GM03348 (cell line): ENCODE data around the gene WEE1.
"Not testable (repeated sequence)": the region's sequence is repeated elsewhere in the genome, so short reads cannot be mapped to it uniquely, and the experiment has no call there.

Experiments used
- DNase-seq: peaks from one replicate; pipeline ENCODE4 v3.0.0; 2012; ENCODE audit warnings: low spot score

WEE1 gene

GRCh38 chr11:9573052-9573774, at the start of gene WEE1:
TSS of gene WEE1 (plus strand) at chr11:9573670. CDS start at chr11:9573934, 264 bp downstream.
- DNase-seq, result peak; percentile 98

DNA sequence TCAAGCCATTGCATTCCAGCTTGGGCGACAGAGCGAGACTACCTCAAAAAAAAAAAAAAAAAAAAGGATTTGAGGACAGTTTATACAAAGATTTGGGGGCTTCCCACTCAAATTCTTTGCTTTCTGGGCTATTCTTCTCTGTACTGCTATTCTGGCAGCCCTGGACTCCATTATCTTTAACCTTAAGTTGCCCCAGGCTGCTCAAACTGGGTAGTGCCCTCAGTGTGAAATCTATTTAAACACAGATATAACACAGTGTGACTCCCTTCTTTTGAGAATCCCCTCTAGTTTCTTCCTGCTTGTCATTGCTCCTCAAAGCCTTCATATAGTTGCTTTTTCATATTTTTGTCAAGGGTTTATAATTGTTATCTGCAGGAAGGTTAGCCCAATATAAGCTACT, 49.5 kb upstream of the WEE1 start:
- DNase-seq, result no peak

GRCh38 chr11:9525116-9525515, 48.4 kb upstream of the WEE1 start:
- no peak for DNase-seq

GRCh38 chr11:9527481-9528135, 45.9 kb upstream of the WEE1 start:
- DNase-seq, result peak; percentile 72

GRCh38 chr11:9528136-9528501, 45.4 kb upstream of the WEE1 start:
- DNase-seq, result peak; percentile 21

GRCh38 chr11:9528573-9529333, 44.7 kb upstream of the WEE1 start:
- no peak for DNase-seq

GRCh38 chr11:9529334-9529650, 44.2 kb upstream of the WEE1 start:
- DNase-seq, result peak; percentile 61

DNA sequence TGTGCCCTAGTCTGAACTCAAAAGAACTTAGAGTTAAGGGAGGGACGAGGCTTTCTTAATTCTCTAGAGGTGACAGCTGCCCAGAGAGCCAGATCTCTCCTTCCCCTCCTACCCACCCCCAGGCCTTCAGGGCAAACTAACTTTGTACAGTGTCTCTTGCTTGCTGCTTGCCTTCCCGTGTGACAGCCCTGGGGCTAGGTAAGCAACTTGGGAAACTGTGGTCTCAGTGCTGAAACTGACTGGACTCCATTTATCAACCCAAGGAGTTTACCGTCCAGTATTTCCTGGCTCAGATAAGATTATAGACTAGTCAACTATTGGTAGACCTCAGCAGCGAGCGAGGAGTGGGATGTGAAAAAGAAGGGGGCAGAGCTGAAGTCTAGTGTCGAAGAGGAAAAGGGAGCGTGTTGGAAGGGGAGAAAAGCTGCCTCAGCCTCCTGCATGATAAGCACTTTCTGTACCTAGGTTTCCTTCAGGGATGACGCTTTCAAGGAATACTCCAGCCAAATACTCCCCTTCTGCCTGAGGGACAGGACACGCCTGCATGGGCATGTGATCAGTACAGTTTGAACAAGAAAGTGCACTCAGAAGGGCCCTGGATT, 43.3 kb upstream of the WEE1 start:
- DNase-seq, result no peak

DNA sequence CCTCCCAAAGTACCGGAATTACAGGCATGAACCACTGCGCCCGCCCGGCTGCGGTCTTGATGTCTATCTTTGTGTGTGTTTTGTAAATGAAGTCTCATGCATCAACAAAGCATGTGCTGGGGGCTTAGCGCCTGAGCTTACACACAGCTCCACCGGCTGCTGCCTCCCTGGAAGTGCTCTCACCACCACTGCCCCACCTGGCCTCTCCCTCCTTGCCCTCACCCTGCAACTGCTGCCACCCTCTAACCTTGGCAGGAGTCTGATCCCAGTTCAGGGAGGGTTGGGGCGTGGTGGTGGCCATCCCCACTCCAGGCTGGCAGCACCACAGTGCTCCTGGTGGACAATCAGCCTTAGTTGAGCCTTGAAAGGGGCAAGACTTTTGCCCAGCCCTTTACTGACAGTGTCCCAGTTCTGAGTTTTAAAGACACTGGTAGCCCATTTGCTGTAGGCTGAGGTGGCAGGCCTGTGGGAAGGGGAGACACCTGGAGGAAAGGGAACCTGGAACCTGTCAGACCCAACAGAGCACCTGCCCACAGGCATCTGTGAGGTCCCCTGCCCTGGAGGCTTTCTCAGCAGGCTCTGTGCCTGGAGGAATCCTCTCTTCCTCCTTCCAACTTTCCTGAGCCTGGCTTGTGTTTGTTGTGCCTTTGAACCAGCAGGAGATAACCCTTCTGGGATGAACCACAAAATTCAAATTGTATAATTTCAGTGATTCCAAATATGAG, 42.4 kb upstream of the WEE1 start:
- DNase-seq, result no peak

DNA sequence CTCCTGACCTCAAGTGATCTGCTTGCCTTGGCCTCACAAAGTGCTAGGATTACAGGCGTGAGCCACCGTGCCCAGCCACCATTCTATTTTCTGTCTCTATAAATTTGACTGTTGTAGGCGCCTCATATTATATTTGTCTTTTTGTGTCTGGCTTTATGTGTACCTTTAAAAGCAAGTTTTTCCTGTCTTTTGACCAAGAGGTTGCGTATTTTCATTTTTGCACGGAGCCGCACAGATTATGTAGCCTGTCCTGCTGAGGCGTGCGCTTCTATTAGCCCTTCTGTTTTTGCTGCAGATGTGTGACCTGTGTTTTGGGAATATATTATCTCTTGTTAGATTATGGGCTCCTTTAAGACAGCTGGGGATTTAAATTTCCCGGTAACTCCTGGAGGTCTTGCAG, 40.4 kb upstream of the WEE1 start:
- DNase-seq, result no peak

- no peak for DNase-seq
Observed at GRCh38 chr11:9533736-9534473, 39.6 kb upstream of the WEE1 start.

GRCh38 chr11:9535189-9535781, 38.2 kb upstream of the WEE1 start:
- peak; percentile 76 for DNase-seq

- no peak for DNase-seq
Observed at GRCh38 chr11:9538548-9538947, 34.9 kb upstream of the WEE1 start.

GRCh38 chr11:9549216-9549615, 24.3 kb upstream of the WEE1 start:
- not testable (repeated sequence) for DNase-seq

GRCh38 chr11:9550191-9550628, 23.3 kb upstream of the WEE1 start:
- DNase-seq, result no peak

DNA sequence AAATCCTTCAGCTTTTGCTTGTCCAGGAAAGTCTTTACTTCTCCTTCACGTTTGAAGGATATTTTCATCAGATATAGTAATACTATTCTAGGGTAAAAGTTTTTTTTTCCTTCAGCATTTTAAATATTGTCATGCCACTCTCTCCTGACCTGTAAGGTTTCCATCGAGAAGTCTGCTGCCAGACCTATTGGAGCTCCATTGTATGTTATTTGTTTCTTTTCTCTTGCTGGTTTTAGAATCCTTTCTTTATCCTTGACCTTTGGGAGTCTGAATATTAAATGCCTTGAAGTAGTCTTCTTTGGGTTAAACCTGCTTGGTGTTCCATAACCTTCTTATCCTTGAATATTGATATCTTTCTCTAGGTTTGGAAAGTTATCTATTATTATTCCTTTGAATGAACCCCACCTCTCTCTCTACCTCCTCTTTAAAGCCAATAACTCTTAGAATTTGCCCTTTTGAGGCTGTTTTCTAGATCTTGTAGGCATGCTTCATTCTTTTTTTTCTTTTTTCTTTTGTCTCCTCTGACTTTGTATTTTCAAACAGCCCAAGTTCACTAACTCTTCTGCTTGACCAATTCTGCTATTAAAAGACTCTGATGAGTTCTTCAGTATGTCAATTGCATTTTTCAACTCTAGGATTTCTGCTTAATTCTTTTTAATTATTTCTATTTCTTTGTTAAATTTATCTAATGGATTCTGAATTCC, 12.0 kb upstream of the WEE1 start:
- no peak for DNase-seq

DNA sequence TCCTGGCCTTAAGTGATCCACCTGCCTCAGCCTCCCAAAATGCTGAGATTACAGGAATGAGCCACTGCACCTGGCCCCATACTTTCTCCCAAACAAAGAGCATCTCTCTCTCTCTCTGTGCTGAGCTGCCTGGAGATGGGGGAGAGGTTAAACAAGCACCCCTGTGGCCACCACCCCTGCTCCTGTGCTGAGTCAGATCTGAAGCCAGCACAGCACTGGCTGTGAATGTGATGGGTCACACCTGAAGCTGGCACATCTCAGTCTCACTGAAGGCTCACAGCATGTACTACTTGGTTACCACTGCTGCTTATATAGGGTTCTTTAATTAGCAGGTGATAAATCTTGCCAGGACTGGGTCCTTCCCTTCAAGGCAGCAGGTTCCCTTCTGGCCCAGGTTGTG, 10.8 kb upstream of the WEE1 start:
- DNase-seq, result no peak

GRCh38 chr11:9563196-9563730, 10.2 kb upstream of the WEE1 start:
- no peak for DNase-seq

DNA sequence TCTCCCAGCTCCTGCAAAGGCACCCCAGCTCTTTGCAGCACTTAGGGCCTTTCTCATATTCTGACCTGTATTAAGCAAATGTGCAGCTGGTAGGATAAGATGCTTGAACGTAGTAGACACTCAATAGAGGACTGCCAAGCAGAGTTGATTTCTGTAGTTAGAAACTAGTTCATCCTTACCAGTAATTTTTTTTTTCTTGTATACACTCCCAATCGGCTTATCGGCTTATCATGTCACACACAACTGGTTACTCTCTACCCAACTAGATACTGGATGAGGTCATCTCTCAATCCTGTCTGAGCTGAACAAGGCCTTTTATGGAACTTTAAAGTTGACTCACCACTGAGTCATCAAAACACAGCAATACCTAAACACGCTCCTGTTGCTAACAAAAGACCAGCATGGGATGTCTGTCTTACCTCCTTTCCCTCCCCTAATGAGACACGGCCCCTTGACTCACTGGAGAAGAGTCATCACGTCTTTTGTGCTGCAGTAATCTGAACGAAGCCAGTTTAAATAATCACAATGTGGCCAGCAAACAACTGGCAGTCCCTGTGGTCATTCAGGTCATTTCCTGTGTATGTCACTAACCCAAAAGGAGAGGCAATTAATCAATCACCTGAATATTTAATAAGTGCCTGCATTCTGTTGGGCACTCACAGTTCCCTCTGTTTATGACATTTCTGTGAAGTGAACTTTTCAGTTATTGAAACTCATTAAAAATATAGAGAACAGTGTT, 7.5 kb upstream of the WEE1 start:
- peak; percentile 87 for DNase-seq
